ENCODE measurements around the gene KRTCAP3. TPM values are rescaled to one million over a fixed set of nuclear protein-coding genes. Genes with fewer than 3 reads are reported as not detected.

KRTCAP3 gene
- total and polyA plus RNA-seq, 2 of the 8 experiments (the other 6 are each of a cell fraction or from before 2014, with no cell fraction given) = 55.4 to 72.5 TPM

DNA sequence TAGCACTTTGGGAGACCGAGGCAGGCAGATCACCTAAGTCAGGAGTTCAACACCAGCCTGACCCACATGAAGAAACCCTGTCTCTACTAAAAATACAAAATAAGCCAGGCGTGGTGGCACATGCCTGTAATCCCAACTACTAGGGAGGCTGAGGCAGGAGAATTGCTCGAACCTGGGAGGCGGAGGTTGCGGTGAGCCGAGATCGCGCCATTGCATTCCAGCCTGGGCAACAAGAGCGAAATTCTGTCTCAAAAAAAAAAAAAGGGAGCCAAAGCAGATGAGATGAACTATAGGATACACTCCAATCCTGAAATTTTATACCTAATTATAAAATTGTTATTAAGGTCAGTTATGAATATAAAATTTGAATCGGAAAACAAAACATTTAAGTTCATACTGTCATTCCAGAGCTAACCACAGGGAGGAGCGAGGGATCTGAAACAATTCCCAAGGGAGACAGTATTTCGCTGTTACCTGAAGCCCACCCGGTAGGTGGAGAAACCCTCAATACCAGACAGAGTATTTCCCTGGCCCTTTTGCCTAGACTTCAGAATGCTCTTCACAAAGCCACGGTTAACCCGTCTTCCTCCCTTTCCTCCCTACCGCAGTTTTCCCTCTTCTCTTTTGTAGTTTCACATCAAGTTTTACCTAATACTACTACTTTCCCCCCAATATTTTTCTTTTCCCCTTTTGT is 34.2 kb upstream of the KRTCAP3 start (continued):
- no peak for TF ChIP-seq ZNF274 (IDR thresholded peaks at IDR 0.05; ENCODE audit: borderline replicate concordance, extremely low read depth, low read length)
- TF ChIP-seq NRF1 (IDR thresholded peaks at IDR 0.05; ENCODE audit: low read depth, low read length) = no peak
- no peak for TF ChIP-seq RXRA (IDR thresholded peaks at IDR 0.05; ENCODE audit: insufficient read depth, low read depth, low read length)
- no peak for TF ChIP-seq CBX8 (IDR thresholded peaks at IDR 0.05; ENCODE audit: borderline replicate concordance, low read depth, low read length)
- TF ChIP-seq RAD21 (IDR thresholded peaks at IDR 0.05 in 1 of 2, conservative IDR thresholded peaks at IDR 0.05 in 1 of 2; ENCODE audit: low read depth in 2 of 2, low read length in 2 of 2) = peak; percentile 64 to 75
- peak; percentile 55; the same call in 1 of the 2 replicates for TF ChIP-seq TAF1 (IDR thresholded peaks at IDR 0.05; ENCODE audit: low read depth, low read length)
- 0 out of 2 replicates have a peak, but pooled peaks have one; percentile 19 for TF ChIP-seq TBP (IDR thresholded peaks at IDR 0.05; ENCODE audit: low read depth, low read length)
